Fibroblast of skin of back (primary cell): Measurements from ENCODE around the gene SH3BP4. TPM values are rescaled to one million over a fixed set of nuclear protein-coding genes. Genes with fewer than 3 reads are reported as not detected.
A peak's percentile ranks its signal among the peaks of the same experiment; 100 is the strongest.

Experiments
- DNase-seq: peaks from one replicate; pipeline ENCODE4 v3.0.0-alpha.2; 2013
- polyA plus RNA-seq, 2 experiments: library from polyadenylated mRNA; unstranded; fragments of 120-200 nt; gene quantifications; one replicate each; pipeline ENCODE4 v1.2.1, GENCODE V29; 2013; ENCODE audit not compliant: insufficient read length in 2 of 2

Gene SH3BP4, protein sequence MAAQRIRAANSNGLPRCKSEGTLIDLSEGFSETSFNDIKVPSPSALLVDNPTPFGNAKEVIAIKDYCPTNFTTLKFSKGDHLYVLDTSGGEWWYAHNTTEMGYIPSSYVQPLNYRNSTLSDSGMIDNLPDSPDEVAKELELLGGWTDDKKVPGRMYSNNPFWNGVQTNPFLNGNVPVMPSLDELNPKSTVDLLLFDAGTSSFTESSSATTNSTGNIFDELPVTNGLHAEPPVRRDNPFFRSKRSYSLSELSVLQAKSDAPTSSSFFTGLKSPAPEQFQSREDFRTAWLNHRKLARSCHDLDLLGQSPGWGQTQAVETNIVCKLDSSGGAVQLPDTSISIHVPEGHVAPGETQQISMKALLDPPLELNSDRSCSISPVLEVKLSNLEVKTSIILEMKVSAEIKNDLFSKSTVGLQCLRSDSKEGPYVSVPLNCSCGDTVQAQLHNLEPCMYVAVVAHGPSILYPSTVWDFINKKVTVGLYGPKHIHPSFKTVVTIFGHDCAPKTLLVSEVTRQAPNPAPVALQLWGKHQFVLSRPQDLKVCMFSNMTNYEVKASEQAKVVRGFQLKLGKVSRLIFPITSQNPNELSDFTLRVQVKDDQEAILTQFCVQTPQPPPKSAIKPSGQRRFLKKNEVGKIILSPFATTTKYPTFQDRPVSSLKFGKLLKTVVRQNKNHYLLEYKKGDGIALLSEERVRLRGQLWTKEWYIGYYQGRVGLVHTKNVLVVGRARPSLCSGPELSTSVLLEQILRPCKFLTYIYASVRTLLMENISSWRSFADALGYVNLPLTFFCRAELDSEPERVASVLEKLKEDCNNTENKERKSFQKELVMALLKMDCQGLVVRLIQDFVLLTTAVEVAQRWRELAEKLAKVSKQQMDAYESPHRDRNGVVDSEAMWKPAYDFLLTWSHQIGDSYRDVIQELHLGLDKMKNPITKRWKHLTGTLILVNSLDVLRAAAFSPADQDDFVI
- 108 TPM for polyA plus RNA-seq (2013, experiment 1 of 2; ENCODE audit: insufficient read length)
- polyA plus RNA-seq (2013, experiment 2 of 2; ENCODE audit: insufficient read length) = 78.8 TPM

DNA sequence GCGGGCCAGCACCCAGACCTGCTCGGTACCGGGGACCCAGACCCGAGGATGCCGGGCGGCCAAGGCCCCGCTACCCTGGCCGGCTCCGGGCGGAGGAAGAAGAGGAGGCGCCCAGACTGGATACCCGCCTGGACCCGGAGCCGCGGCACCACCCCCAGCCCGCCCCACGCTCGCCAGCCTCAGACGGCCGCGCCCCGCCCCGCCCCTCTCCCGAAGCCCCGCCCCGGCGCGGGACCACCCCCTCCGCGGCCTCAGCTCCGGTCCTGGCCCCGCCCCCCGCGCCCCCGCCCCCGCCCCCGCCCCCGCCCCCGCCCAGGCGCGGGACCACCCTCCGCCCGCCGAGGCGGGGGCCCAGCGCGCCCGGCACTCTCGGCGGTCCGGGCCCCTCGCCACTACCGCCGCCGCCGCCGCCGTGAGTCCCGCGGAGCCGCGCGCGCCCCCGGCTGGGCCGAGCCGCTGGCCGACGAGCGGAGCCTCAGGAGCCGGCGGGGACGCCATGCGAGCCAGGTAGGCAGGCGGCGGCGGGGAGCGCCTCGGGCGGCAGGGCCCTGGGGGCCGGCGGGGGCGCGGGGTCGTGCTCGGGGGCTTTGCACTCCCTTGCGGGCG, at the start of gene SH3BP4:
Gene SH3BP4, plus strand, starts transcription at position 354 of the 606 bp plus-strand sequence. CDS start 82,986 bp downstream, outside the sequence.
- DNase-seq = peak; percentile 82

DNA sequence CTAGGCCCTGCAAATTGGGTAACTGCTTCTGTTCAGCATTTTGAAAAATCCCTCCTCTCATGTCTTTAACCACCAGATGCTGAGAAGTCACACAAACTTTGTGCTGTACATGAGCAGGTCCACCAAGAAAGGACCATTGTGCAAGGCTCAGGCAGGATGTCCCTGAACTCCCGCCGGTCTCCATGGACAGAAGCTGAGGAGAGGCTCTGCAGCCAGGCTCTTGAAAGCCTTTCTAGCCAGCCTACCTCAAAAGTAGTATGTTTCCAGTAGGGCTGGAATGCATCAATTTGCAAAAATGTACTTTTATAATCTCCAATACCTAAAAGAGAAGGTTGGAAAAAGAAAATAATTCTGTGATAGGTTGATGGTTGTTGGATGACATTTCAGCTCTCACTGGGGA, 47.0 kb upstream of the SH3BP4 start:
- no peak for DNase-seq

DNA sequence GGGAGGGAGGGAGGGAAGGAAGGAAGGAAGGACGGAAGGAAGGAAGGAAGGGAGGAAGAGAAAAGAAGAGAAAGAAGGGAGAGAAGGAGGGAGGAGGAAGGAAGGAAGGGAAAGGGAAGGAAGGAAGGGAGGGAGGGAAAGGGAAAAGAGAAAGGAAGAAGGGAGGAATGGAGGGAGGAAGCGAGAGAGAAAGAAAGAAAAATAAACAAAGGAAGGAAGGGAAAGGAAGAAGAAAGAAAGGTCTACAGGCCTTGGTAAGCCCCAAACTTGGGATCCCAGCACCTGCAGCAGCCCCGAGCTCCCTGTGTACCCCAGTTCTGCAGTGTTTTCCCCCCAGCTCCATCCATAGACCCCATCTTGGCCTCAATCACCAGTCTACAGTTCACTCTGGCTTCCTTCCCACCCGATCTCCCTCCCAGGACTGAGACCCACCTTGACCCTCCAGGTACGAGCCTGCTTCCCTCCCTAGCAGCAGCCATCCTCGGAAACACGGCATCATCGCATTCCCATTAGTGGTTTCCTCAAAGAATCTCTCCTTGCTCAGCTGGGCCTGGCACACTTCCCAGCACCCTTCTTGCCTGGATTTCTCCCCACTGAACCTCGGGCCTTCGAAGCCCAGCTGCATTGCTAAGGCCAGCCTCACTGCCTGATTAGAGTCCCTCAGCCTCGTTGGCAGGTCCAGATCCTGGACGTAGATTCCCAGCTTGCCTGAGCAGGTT, 46.1 kb upstream of the SH3BP4 start:
- DNase-seq = peak; percentile 18

DNA sequence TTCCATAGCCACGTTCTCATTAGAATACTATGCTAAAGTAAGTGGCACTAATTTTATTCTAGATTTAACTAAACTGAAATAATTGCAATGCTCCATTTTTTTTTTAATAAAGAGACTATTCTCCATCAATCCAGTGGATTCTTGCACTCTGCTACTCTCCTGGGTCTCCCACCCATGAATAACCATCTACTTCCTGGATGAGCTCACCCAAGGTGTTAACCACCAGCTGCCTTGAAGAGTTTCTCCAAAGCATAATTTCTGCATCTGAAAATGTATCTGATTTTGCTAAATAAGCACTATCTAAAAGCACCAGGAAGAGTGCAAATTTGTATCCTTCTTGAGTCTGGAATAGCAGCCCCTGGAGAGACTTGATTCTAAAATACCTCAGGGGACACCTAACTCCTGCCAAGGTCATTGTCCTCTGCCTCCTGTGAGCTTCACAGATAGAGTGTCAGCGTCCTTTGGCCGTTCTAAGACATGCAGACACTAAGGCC, 41.6 kb upstream of the SH3BP4 start:
- no peak for DNase-seq

DNA sequence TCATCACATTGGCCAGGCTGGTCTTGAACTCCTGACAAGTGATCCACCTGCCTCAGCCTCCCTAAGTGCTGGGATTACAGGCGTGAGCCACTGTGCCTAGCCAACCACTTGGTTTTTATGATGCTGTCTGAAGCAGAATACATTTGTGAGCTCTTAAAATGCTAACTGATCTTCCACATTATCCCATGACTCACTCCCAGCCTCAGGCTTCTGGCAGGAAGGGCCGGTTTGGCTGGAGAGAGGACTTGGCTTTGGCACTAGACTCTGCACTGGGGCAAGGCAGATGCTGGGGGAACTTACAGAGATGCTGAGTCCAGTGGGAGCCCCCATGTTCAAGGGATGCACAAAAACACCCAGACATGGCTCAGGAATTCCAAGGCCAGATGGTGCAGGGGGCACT, 40.5 kb upstream of the SH3BP4 start:
- peak; percentile 27 for DNase-seq

DNA sequence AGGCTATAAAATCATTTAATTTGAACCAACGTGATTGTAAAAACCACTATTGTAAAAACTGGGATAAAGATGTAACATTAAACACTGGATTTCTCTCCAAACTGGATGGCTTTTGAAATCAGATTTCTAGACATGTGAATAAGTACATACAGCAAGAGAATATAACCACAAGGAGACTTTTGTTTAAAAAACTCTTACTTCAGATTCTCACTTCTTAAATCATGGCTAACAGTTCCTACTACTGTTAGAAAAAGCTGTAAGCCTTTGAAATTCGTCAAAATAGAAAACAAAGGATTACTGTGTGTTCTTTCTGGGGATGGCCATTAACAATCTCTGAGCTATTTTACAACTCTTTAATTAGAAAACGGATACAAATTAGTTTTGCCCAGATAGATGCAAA, 39.4 kb upstream of the SH3BP4 start:
- no peak for DNase-seq

DNA sequence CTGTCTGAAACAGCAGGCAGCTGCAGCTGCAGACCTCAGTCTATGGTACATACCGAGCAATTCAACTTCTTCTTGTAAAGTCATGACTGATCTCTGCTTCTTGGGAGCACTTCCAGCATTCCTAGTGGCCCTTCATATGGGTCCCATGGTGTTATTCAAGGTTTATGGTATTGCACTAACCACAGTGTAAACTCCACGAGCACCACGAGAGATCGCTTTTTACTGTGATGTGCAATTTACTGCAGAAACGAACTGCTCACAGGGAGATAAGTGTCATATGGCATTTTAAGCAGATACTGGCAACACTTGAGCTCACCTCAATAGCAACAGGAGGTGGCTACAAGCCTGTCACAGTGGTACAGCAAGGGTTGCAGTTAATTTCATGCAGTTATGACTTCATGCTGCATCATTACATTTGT, 38.6 kb upstream of the SH3BP4 start:
- no peak for DNase-seq

DNA sequence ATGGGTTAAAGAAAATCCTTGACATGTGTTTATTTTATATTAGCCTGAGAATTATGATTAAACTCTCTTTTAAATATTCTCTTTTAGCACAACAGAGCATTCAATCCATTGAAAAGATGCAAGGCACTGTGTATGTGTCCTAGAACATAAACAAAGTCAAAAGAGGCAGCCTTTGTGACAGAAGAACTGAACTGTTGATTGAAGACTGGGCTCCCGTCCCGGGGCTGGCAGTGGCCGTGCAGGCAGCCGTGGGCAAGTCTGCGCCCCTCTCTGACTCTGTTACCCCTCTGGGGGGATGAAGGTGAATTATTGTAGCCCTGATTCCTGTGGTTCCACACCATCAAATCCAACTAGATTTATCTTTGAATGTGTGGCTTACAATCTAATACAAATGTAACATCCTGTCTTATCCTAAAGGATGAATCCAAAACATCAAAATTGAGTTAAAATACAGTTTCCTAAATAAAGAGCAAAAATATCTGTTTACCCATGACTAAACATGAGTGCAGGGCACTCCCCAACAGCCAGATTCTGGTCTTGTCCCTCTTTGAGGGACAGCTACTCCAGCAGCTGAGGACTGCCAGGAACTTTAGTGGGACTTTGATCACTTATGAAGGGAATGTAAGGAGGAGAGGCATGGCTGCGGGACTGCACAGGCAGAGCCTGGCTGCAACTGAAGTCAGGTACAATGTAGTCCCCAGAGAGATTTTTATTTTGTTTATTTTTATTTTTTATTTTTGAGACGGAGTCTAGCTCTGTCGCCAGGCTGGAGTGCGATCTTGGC, 37.3 kb upstream of the SH3BP4 start:
- DNase-seq = no peak

DNA sequence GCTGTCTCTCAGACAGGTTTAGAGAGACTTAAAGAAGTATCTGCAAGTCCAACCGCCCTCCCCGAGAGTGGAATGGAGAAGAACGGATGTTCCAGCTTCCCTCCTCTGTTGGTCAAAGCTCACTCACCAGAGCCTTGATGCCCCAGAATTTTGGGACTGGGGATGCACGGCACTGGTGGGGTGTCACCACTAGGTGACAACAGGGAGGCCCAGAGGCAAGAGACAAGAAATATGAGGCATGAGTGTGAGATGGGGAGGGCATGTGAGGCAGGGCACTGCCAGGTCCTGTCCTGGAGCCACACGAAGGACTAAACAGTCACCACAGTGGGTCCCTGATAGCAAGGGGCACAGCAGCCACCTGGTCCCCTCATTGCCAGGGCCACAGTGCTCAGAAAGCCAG, 35.1 kb upstream of the SH3BP4 start:
- DNase-seq = no peak

DNA sequence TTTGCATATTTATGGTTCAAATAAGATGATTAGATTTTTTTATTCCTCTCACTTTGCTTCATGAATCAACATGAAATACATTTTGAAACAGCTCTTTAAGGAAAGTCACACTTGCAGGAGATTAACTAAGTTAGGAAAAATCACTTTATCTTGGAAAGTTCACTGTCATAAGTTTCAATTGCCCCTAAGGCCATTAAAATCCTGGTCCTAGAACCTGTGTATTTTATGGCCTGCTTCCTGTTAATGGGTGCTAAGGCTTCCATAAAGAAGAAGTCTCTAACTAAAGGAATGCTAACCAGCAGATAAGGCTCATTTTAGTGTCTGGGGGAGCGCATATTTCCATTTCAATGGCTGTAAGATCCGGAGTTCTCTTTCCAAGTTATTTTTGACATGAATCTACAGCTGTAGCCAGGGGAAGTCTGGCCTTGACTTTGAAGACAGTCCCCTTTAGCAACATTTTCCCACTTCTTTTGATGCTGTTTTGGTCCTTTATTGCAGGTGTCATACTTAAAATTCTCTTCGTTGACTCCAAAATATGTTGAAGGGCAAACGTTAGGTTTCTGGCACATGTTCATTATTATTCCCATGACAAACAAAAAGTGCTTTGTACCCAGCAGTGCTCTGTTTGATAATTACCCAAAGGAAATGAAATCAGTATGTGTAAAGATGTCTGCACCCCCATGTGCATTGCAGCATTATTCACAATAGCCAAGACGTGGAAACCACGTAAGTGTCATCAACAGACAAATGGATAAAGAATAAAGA, 34.4 kb upstream of the SH3BP4 start:
- peak; percentile 28 for DNase-seq

DNA sequence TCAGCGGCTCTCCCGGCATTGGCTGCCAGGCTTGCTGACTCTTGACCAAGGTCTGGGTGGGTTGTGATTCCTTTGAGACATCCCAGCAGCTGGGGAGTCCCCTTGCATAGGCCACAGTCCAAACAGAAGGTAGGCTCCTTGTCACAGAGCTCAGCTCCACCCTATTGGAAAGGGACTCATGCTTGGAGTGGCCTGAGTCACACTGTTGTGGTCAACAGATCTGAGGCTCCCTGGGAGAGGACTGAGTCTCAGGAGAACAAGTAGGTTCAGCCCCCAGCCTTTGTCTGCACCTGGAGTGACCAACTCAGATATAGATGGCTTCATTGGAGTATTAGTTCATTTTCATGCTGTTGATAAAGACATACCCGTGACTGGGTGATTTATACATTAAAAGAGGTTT, 32.1 kb upstream of the SH3BP4 start:
- peak; percentile 17 for DNase-seq

DNA sequence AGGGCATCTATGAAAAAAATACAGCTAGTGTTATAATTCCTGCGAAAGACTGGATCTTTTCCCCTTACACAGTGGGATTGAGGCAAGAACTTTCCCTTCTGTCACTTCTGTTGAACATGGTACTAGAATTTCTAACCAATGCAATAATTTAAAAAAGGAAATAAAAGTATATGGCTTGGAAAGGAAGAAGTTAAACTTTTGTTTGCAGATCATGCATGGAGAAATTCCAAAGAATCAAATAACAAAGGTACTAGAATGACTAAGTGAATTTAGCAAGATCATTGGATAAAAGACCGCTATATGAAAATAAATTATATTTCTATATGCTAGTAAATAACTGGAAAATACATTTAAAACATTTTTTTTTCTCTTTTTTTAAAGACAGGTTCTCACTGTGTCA, 31.0 kb upstream of the SH3BP4 start:
- DNase-seq = no peak

DNA sequence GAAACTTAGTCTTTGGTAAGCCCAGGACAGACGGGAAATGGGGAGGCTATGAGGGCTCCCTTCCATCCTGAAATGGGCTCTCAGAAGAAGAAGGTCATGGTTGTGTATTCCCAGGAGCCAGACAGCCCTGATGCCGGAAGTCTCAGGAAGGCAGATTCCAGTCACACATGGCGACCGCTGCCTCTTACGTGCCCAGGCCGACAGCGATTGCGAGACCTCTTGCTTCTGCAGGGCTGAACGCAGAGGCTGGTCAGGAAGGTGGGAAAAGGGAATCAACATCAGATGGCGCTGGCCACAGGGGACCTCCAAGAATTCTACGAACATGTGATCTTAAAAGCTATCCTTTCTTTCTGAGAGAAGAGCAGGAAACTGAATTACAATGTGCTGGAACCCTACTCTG, 22.8 kb upstream of the SH3BP4 start:
- no peak for DNase-seq

DNA sequence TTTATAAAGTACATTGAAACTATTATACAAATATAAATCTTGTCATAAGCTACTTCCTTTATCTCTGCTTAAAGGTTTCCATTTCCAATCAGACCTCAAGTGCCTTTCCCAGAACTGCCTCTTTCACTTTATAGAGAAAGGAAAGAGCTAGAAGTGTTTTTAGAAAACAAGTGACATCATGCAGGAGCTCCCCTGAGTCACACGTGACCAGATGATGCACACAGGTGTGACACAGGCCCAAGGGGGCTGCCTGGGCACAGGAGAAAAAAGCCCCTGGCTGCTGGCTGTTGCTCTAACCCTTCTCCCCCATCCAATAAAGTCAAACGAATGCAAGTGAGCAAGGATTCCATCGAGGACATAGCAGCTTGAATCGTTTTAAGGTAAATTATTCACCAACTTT, 21.4 kb upstream of the SH3BP4 start:
- DNase-seq = no peak

DNA sequence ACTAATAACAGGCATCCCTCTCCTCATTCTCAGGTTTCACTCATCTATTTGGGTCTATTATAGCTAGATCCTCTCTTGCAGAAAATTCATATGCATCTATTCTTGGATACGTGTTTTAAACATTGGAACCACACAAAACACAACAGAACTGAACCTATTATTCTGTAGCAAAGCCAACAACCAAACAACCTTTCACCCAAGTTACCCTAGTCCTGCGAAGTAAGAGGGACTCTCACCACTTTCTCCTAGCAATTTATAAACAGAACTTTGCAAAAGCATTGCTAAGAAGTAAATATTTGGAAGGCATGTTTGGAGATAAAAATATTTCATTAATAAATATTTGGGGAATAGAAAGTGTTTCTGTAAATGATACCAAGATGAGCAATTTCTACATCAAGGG, 20.4 kb upstream of the SH3BP4 start:
- no peak for DNase-seq

DNA sequence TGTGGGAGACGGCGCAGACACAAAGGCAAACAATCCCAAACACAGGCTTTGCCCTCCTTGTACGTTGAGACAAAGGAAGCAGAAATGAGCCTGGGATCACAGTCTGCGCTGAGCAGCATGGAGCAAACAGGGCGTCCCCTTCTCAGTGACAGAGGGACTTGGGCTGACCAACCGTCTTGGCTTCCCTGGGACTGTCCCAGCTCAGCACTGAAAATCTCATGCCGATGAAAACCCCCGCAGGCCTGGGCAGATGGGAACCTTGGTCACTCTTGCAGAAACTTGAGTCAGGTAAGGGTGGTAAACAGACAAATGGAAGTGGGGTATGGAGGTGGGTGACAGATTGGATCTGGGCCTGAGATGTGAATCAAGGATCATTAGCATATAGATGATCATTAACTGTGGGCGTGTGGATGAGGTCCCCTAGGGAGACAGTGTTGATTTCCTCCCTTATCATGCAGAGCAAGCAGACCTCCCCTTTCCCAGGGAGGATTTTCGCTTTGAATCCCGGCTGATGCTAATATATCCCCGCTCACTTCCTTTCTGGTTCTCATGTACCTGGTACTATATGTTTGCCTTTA, 19.1 kb upstream of the SH3BP4 start:
- no peak for DNase-seq

DNA sequence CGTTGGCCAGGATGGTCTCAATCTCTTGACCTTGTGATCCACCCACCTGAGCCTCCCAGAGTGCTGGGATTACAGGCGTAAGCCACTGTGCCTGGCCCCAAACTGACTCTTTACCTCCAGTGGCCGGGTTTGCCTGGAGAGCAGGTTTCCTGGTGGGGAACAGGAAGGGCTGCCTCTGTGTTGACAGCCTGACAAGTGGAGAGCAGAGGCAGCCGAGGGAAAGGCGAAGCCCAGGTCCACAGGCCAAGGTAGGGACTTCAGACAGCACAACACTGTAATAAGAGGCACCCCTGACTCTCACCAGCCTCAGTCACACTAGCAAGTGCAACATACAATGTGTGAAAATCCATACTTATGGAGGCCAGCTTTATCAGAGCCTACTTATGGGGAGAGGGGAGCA, 16.5 kb upstream of the SH3BP4 start:
- no peak for DNase-seq

DNA sequence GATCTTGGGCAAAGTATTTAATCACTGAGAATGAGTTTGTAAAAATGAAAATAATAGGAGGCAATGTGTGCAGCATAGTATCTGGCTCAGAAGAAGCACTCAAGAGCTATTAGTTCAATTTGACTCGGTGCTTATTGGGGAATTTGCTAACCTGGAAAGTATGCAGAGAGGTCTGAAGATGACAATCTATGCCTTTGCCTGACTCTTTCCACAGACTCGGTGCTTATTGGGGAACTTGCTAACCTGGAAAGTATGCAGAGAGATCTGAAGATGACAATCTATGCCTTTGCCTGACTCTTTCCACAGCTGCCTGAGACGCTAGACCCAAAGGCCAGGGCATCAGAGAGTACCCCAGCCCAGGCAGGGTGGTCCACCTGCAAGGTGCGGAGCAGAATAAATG, 12.2 kb upstream of the SH3BP4 start:
- DNase-seq = no peak

DNA sequence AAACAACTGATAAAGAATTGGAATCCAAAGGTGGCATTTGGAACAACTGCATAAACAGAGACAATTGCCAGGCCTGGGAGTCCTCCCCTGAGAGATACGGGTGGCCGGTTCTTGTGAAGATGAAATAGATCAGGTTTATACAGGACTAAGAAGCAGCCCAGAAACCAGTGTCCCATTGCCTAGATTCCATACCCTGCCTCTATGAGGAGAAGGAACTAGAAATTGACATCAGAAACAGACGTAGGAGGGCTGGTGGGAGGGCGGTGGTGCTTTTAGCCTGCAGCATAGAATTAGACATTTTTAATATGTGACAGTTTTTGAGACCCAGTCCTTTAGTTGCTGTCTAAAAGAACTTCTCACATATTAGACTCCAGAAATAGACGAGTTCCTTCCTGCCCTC, 11.8 kb upstream of the SH3BP4 start:
- DNase-seq = no peak

DNA sequence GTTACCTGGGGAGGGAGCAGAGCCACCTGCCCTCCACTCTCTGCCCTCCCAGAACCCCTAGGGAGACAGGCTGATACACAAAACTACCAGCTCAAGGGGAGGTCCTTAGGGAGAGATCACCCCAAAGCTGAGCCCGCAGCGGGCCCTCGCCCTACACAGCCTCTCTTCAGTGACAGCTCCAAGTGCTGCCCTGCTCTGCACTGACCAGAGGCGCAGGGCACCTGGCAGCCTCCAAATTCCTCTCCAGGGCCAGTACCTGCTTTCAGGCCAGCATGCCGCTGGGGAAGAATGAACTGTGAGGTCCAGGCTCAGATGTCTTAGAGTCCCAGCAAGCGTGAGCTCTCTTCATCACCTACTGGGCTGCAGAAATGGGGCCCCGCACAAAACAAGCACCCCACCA, 11.3 kb upstream of the SH3BP4 start:
- DNase-seq = no peak
